GM12873 (cell line): ENCODE data around the gene NUDCD3.

Source experiments
- CTCF ChIP-seq: IDR thresholded peaks from 2 replicates; pipeline ENCODE4 v1.5.1; 2012; ENCODE audit warnings: low read depth, mild to moderate bottlenecking, moderate library complexity, low read length, control low read depth; ENCODE audit not compliant: insufficient read depth; ENCODE audit errors: missing control alignments

NUDCD3 gene

GRCh38 chr7:44497155-44498027 lies 6.9 kb upstream of the NUDCD3 start:
- no peak for TF ChIP-seq CTCF

- no peak for TF ChIP-seq CTCF
These were observed 5.9 kb upstream of the NUDCD3 start for GRCh38 chr7:44496385-44496784.

DNA sequence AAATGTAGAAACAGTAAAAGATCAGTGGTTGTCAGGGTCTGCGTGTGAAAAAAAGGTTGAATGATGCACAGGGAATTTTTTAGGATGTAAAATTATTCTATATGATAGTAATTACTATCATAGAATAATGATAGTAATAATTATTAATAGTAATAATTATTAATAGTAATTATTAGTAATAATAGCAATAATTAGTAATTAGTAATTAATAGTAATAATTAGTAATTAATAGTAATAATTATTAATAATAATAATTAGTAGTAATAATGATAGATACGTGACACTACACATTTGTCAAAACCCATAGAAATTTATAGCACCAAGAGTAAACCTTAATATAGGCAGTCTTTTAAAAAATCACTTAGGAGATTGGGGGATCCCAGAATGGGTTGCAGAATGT lies 4.5 kb upstream of the NUDCD3 start:
- TF ChIP-seq CTCF, result no peak

DNA sequence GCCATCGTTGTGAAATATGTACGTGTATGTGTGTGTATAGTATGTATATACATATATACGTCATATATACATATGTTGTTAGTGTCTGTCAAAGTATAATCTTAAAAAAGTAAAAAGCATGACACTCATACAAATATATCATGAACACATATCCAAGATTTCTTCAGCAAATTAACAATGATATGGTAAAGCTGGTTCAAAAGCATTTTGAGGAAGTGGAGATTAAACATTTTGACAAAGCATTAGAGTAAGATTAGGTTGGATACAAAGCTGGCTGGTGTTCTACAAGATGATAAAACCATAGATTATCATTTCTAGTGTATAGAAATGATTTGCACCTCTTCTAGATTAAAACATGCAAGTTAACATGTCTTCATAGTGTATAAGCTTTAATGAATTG lies 771 bp upstream of the NUDCD3 start:
- no peak for TF ChIP-seq CTCF

DNA sequence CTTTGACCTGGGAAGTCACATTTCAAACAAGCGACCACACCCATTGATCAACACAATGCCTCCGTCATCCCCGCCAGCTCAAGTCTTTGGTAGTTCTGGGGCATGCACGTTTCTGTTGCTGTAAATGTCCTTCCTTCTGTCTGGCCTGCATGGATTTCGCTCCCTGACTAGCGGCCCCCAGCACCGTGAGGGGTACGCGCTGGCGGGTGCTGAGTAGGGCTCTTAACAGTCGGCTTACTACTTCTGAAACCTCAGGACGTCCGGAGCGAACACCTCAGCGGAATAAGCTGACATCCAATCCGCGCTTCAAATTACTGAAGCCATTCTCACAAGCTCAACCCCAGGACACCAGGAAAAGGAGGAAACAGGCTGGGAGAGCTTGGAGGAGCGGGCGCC lies 505 bp downstream of the NUDCD3 start:
- TF ChIP-seq CTCF, result no peak

DNA sequence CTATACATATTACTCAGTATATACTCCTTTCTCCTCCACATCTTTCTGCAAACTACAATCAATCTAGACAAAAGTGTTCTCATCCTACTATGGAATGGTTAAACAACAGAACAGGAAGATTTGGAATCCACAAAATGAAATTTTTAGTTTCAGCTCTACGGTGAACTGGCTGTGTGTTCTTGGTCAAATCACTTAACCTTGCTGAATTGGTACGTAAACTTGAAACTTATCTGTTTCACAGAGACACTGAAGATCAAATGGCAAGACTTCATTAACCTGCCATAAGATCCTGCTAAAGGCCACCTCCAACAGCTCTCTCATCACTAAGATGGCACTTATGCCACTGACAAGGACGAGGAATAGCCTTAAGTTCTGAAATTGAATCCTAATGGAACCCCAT lies 1.5 kb downstream of the NUDCD3 start:
- no peak for TF ChIP-seq CTCF

DNA sequence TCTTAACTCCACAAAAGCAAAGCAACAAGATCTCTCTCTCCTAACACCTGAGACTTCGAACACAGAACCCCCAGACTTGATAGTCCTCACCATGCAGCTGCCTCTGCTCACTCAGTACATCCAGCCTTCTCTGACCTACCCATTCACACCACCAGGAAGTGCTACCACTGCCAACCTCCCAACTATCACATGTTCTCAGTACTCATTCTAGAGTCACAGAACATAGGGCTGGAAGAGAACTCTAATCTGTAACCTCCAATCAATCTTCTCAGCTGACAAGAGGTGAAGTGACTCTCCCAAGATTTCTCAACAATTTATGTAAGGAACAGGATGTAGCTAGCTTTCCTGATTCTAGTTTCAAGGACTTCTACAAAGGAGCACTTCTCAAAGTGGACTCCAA lies 3.8 kb downstream of the NUDCD3 start:
- no peak for TF ChIP-seq CTCF
